ENCODE data around the gene SH3YL1. TPM values are rescaled to one million over a fixed set of nuclear protein-coding genes. Genes with fewer than 3 reads are reported as not detected.
"Not testable (repeated sequence)": the region's sequence is repeated elsewhere in the genome, so short reads cannot be mapped to it uniquely, and the experiment has no call there.

The SH3YL1 gene
- total RNA-seq, 1 experiment from 2014 or later = 28.6 TPM

GRCh38 chr2:175161-175786 lies 88.6 kb downstream of the SH3YL1 start:
- intact Hi-C loops (cut with micrococcal nuclease) = no loop called here
- H3K79me2 ChIP-seq (ENCODE audit: low read length) = no peaks in the 10 kb centered on the region
- POLR2A ChIA-PET (ENCODE audit: unreplicated experiment) = no interaction called here

GRCh38 chr2:172120-172519 lies 91.7 kb downstream of the SH3YL1 start:
- peak; percentile 89 for ATAC-seq
- H3K9ac ChIP-seq (ENCODE audit: low read length); POLR2A ChIA-PET (ENCODE audit: unreplicated experiment); H3K27ac ChIP-seq (ENCODE audit: low read length); H3K4me3 ChIP-seq (ENCODE audit: low read length); H3K9me3 ChIP-seq (ENCODE audit: low read length); BruUV-seq (replicated peaks); H3K79me2 ChIP-seq (ENCODE audit: low read length); H3K9me2 ChIP-seq (replicated peaks; ENCODE audit: low read length); H3K27me3 ChIP-seq (ENCODE audit: low read length); H3K36me3 ChIP-seq (ENCODE audit: low read depth, low read length); H4K20me1 ChIP-seq (ENCODE audit: low read length); H3F3A ChIP-seq (ENCODE audit: low read length, unreplicated experiment): not testable (repeated sequence)
- peak overlapping the region; percentile 71 for H2AFZ ChIP-seq (ENCODE audit: low read length)
- CTCF ChIA-PET = interaction anchor here (0.7 kb wide), 1 partner anchor 118 kb away, joined by 3 read pairs; no protein-coding TSS in a partner anchor
- intact Hi-C loops (cut with micrococcal nuclease) = loop anchor here (1.0 kb wide), 1 partner anchor 118 kb away; no protein-coding TSS in a partner anchor
- H3K4me2 ChIP-seq (ENCODE audit: low read length) = peak overlapping the region; percentile 49; the same call in 1 of the 2 replicates
- peak; percentile 75 for DNase-seq
- TF ChIP-seq CTCF (conservative IDR thresholded peaks at IDR 0.05; ENCODE audit: low read depth, low read length) = peak; percentile 69
- H3K4me1 ChIP-seq (ENCODE audit: insufficient read depth, low read length) = peaks cover 26% of the 10 kb centered on the region

More at GRCh38 chr2:175161-175786, 88.6 kb downstream of the SH3YL1 start:
- 0 out of 2 replicates have a peak overlapping the region, but pooled peaks have one; percentile 55 for H3K4me2 ChIP-seq (ENCODE audit: low read length)
- H3K9ac ChIP-seq (ENCODE audit: low read length) = no peak overlapping the region
- H3K4me3 ChIP-seq (ENCODE audit: low read length) = no peak overlapping the region
- no peaks in the 10 kb centered on the region for H4K20me1 ChIP-seq (ENCODE audit: low read length)
- no peak overlapping the region for H3K27ac ChIP-seq (ENCODE audit: low read length)
- TF ChIP-seq EZH2 (IDR thresholded peaks at IDR 0.05; ENCODE audit: low read length, unreplicated experiment) (no peak), CTCF (conservative IDR thresholded peaks at IDR 0.05; ENCODE audit: low read depth, low read length) (no peak), EZH2phosphoT487 (IDR thresholded peaks at IDR 0.05; ENCODE audit: borderline replicate concordance, low read length) (no peak)
- no TSS peak for BruUV-seq (replicated peaks)
- ATAC-seq = no peak
- H3K9me3 ChIP-seq (ENCODE audit: low read length) = no peaks in the 10 kb centered on the region
- DNase-seq = no peak
- no peak overlapping the region for H2AFZ ChIP-seq (ENCODE audit: low read length)
- CTCF ChIA-PET = no interaction called here
- H3K4me1 ChIP-seq (ENCODE audit: insufficient read depth, low read length) = peaks cover 30% of the 10 kb centered on the region
- H3K27me3 ChIP-seq (ENCODE audit: low read length) = no peaks in the 10 kb centered on the region
- H3K9me2 ChIP-seq (replicated peaks; ENCODE audit: low read length) = no peaks in the 10 kb centered on the region
- H3F3A ChIP-seq (ENCODE audit: low read length, unreplicated experiment) = no peaks in the 10 kb centered on the region
- no peaks in the 10 kb centered on the region for H3K36me3 ChIP-seq (ENCODE audit: low read depth, low read length)

- H3K4me3 ChIP-seq (ENCODE audit: low read length) = no peak overlapping the region
- intact Hi-C loops (cut with micrococcal nuclease) = no loop called here
- no peaks in the 10 kb centered on the region for H3K9me2 ChIP-seq (replicated peaks; ENCODE audit: low read length)
- POLR2A ChIA-PET (ENCODE audit: unreplicated experiment) = interaction anchor here (0.7 kb wide), 1 partner anchor 123 kb away, joined by 4 read pairs; no protein-coding TSS in a partner anchor
- no peaks in the 10 kb centered on the region for H3K79me2 ChIP-seq (ENCODE audit: low read length)
- H4K20me1 ChIP-seq (ENCODE audit: low read length) = no peaks in the 10 kb centered on the region
- TF ChIP-seq EZH2phosphoT487 (IDR thresholded peaks at IDR 0.05; ENCODE audit: borderline replicate concordance, low read length) = no peak
- no peak for TF ChIP-seq EZH2 (IDR thresholded peaks at IDR 0.05; ENCODE audit: low read length, unreplicated experiment)
- H3K36me3 ChIP-seq (ENCODE audit: low read depth, low read length) = no peaks in the 10 kb centered on the region
- no peaks in the 10 kb centered on the region for H3K9me3 ChIP-seq (ENCODE audit: low read length)
- no peak overlapping the region for H3K4me2 ChIP-seq (ENCODE audit: low read length)
- H3K4me1 ChIP-seq (ENCODE audit: insufficient read depth, low read length) = peaks cover 7% of the 10 kb centered on the region; the same call in 1 of the 2 replicates
- BruUV-seq (replicated peaks) = no TSS peak
- no peaks in the 10 kb centered on the region for H3F3A ChIP-seq (ENCODE audit: low read length, unreplicated experiment)
- H3K27me3 ChIP-seq (ENCODE audit: low read length) = no peaks in the 10 kb centered on the region
- ATAC-seq (peak; percentile 80), DNase-seq (peak; percentile 39)
- CTCF ChIA-PET = interaction anchor here (0.6 kb wide), 1 partner anchor 105 kb away, joined by 3 read pairs; no protein-coding TSS in a partner anchor
- no peak overlapping the region for H3K9ac ChIP-seq (ENCODE audit: low read length)
- H2AFZ ChIP-seq (ENCODE audit: low read length) = peak overlapping the region; percentile 25; the same call in 1 of the 2 replicates
- H3K27ac ChIP-seq (ENCODE audit: low read length) = no peak overlapping the region
Observed at GRCh38 chr2:169741-170140, 94.1 kb downstream of the SH3YL1 start.

Other genes starting within 250 kb of the SH3YL1 start
- gene FAM110C, start 217.5 kb downstream of the SH3YL1 start, total RNA-seq (2014; rRNA removed) = 5.0 and 6.8 TPM in 2 replicates
- 109 and 149 TPM in 2 replicates for gene ACP1, start 915 bp upstream of the SH3YL1 start, total RNA-seq (2014; rRNA removed)
- gene ALKAL2, start 24.1 kb upstream of the SH3YL1 start, total RNA-seq (2014; rRNA removed) = 3.6 TPM in 1 of 2 replicates, not detected in the other